HFF-Myc (cell line): ENCODE results near the gene UNK.
A peak's percentile ranks its signal among the peaks of the same experiment; 100 is the strongest.

ENCODE experiments used
- DNase-seq: peaks from one replicate; pipeline ENCODE4 v3.0.0-alpha.2; 2011; ENCODE audit warnings: low read depth; ENCODE audit errors: extremely low read depth
- H3K4me3 ChIP-seq: replicated peaks from 2 replicates; pipeline ENCODE4 v1.5.1; 2011; ENCODE audit warnings: low read depth, mild to moderate bottlenecking, control low read depth, low read length
- TF ChIP-seq, protein P1 (sequence below): IDR thresholded peaks from 2 replicates; pipeline ENCODE4 v1.5.1; 2012; ENCODE audit warnings: mild to moderate bottlenecking, low read depth, low read length, control low read depth; ENCODE audit errors: missing control alignments

UNK gene

DNA sequence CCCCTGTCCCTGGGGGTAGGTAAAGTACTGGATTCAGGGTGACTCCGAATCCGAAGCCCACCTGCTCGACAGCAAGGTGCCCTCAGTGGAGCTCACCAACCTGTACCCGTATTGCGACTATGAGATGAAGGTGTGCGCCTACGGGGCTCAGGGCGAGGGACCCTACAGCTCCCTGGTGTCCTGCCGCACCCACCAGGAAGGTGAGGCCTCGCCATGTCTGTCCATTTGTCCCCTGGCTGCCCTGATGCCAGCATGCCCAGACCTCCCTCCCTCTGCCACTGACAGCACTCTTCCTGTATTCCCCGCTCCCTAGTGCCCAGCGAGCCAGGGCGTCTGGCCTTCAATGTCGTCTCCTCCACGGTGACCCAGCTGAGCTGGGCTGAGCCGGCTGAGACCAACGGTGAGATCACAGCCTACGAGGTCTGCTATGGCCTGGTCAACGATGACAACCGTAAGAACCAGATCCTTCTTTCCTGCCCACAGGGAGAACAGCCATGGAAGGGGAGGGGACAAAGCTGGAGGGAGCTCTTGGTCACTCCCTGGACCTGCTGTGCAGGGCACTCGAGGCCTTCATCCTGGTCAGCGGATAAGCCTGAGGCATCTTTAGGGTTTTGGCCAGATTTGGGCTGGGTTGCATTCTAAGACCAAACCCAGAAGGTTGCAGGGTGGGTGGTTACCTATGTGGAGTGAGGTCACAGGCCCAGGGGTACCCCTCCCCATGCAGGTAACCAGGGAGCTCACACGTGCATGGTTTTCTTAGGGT is 33.8 kb upstream of the UNK start:
- TF ChIP-seq, protein P1, sequence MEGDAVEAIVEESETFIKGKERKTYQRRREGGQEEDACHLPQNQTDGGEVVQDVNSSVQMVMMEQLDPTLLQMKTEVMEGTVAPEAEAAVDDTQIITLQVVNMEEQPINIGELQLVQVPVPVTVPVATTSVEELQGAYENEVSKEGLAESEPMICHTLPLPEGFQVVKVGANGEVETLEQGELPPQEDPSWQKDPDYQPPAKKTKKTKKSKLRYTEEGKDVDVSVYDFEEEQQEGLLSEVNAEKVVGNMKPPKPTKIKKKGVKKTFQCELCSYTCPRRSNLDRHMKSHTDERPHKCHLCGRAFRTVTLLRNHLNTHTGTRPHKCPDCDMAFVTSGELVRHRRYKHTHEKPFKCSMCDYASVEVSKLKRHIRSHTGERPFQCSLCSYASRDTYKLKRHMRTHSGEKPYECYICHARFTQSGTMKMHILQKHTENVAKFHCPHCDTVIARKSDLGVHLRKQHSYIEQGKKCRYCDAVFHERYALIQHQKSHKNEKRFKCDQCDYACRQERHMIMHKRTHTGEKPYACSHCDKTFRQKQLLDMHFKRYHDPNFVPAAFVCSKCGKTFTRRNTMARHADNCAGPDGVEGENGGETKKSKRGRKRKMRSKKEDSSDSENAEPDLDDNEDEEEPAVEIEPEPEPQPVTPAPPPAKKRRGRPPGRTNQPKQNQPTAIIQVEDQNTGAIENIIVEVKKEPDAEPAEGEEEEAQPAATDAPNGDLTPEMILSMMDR = no peak
- DNase-seq = no peak
- H3K4me3 ChIP-seq = no peak overlapping the region

DNA sequence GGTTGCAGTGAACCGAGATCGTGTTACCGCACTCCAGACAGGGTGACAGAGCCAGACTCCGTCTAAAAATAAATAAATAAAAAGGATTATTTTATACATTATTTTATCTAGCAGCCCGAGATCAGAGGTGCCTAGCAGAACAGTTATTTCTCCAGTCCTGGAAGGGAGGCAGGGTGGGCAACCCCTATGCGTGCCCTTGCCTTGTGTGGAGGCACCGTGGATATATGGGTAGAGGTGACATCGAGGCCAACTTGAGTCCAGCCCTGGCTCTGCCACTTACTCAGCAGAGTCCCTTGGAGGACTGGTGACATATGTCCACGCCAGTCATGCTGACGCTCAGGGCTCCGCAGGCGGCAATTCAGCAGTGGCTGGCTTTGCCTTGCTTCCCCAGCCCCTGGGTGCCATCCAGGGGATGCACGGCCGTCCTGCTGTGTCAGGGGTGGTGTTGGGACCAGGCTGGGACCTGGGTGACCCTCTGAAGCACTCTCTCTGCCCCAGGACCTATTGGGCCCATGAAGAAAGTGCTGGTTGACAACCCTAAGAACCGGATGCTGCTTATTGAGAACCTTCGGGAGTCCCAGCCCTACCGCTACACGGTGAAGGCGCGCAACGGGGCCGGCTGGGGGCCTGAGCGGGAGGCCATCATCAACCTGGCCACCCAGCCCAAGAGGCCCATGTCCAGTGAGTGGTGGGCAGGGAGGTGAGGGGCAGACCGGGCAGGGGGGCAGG is 32.8 kb upstream of the UNK start:
- H3K4me3 ChIP-seq = no peak overlapping the region
- no peak for DNase-seq
- TF ChIP-seq, protein P1 = no peak

DNA sequence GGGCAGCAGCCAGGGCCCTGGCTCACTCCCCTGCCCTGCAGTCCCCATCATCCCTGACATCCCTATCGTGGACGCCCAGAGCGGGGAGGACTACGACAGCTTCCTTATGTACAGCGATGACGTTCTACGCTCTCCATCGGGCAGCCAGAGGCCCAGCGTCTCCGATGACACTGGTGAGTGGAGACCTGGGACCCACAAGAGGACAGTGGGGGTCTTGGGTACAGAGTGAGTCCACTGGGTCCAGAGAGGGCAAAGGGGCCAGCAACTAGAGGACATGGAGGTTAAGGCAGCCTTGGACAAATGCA is 32.2 kb upstream of the UNK start:
- no peak for DNase-seq
- TF ChIP-seq, protein P1 = no peak
- H3K4me3 ChIP-seq = no peak overlapping the region

DNA sequence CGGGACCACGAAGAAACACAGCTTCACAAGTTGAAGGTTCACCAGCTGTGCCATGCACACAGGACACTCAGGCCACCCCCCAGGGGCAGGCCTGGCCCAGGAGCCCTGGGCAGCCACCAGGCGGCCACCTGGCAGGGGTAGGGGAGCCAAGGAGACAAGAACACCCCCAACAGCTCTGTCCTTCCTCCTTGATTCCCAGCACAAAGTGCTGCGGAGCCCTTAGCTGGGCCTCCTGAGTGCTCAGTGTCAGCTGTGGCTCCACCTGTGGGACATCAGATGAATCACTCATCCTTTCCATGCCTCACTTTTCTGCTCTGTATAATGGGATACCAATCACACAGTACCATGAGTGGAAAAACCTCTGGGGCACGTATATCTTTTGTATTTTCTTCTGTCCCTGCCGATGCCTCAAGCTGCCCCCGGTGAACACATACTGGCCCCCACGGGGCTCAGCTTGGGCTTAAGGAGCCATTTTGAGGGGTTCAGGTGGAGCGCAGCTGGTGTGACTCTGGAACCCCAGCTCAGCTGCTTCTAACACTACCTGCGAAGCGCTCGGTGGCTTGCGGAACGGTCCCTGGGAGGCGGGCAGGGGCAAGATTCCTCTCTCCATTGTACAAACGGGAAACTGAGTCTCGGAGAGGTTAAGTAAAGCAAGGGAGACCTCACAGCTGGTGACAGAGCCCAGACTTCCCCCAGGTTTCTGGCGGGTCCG is 31.6 kb upstream of the UNK start:
- no peak for DNase-seq

DNA sequence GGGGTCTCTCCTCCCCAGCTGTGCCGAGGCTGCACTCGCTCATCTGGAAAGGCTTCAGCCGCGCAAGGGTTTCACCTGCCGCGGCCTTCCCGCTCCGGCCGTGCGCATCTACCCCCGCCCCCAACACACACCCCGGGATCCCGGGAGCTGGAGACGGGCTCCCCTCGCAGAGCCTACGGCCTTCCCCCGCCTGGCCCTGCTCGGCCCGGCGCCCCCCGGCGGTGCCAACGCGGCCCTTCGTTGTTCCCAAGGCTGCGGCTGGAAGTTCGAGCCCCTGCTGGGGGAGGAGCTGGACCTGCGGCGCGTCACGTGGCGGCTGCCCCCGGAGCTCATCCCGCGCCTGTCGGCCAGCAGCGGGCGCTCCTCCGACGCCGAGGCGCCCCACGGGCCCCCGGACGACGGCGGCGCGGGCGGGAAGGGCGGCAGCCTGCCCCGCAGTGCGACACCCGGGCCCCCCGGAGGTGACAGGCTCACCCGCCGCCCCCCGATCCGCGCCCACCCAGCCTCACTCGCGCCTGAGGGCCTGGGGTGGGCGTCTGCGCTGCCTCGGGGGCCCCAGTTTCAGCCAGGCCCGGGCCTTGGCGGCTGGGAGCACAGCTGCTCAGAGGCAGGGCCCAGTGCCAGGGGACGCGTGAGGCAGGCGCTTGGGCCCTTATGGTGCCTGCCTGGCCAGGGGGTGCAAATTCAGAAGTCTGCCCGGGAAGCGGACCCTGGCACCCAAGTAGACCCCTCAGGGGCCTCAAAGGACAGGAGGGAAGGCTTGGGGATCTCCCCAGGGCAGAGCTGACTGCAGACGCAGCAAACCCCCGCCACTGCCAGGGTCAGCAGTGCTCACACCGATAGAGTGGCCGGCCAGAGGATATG is 30.9 kb upstream of the UNK start:
- DNase-seq = no peak
- TF ChIP-seq, protein P1 = peak; percentile 46

More for the DNA sequence above, 31.6 kb upstream of the UNK start:
- TF ChIP-seq, protein P1 = no peak
- H3K4me3 ChIP-seq = peak overlapping the region; percentile 37

More for the DNA sequence above, 30.9 kb upstream of the UNK start:
- H3K4me3 ChIP-seq = peak overlapping the region; percentile 37
